H9 (cell line): Measurements from ENCODE around the gene RNF149. TPM values are rescaled to one million over a fixed set of nuclear protein-coding genes. Genes with fewer than 3 reads are reported as not detected.

Experiments used
- DNase-seq: peaks from one replicate; pipeline ENCODE4 v3.0.0-alpha.2; 2017
- H2AFZ ChIP-seq: one replicate; pipeline ENCODE4 v1.6.1; 2013; ENCODE audit warnings: mild to moderate bottlenecking, low read length, control low read depth, moderate library complexity
- H2AK5ac ChIP-seq: 2 replicates; pipeline ENCODE4 v1.6.1; 2013; ENCODE audit warnings: low read length, control low read depth, mixed read lengths; ENCODE audit not compliant: insufficient read length
- H2BK120ac ChIP-seq: one replicate; pipeline ENCODE4 v1.6.1; 2013; ENCODE audit warnings: low read depth, mild to moderate bottlenecking, low read length, control low read depth, inconsistent platforms; ENCODE audit not compliant: poor library complexity, severe bottlenecking
- H2BK12ac ChIP-seq: 2 replicates; pipeline ENCODE4 v1.6.1; 2013; ENCODE audit warnings: low read length, control low read depth, mixed read lengths, low read depth; ENCODE audit not compliant: insufficient read length
- H2BK15ac ChIP-seq: 2 replicates; pipeline ENCODE4 v1.6.1; 2013; ENCODE audit warnings: low read depth, low read length, control low read depth
- H2BK20ac ChIP-seq: one replicate; pipeline ENCODE4 v1.6.1; 2013; ENCODE audit warnings: low read depth, mild to moderate bottlenecking, low read length, control low read depth, inconsistent platforms; ENCODE audit not compliant: poor library complexity, severe bottlenecking
- H2BK5ac ChIP-seq: 2 replicates; pipeline ENCODE4 v1.6.1; 2013; ENCODE audit warnings: low read length, control low read depth, mixed read lengths; ENCODE audit not compliant: insufficient read length
- H3K14ac ChIP-seq: 2 replicates; pipeline ENCODE4 v1.6.1; 2013; ENCODE audit warnings: low read length, control low read depth; ENCODE audit not compliant: insufficient read depth
- H3K18ac ChIP-seq: 2 replicates; pipeline ENCODE4 v1.6.1; 2013; ENCODE audit warnings: low read depth, mild to moderate bottlenecking, mixed read lengths, low read length, control low read depth; ENCODE audit not compliant: insufficient read length
- H3K23ac ChIP-seq: 2 replicates; pipeline ENCODE4 v1.6.1; 2013; ENCODE audit warnings: low read length, control low read depth, mixed read lengths, low read depth; ENCODE audit not compliant: insufficient read length
- H3K23me2 ChIP-seq: 2 replicates; pipeline ENCODE4 v1.6.1; 2013; ENCODE audit warnings: low read depth, mild to moderate bottlenecking, mixed read lengths, low read length, control low read depth; ENCODE audit not compliant: insufficient read length, poor library complexity, severe bottlenecking
- H3K27ac ChIP-seq: 2 replicates; pipeline ENCODE4 v1.5.1; 2013; ENCODE audit warnings: low read length, control low read depth, mixed read lengths, low read depth; ENCODE audit not compliant: insufficient read length
- H3K27me3 ChIP-seq: 2 replicates; pipeline ENCODE4 v1.6.1; 2013; ENCODE audit warnings: low read length, control low read depth, inconsistent platforms; ENCODE audit not compliant: insufficient read depth
- H3K4ac ChIP-seq: 2 replicates; pipeline ENCODE4 v1.6.1; 2013; ENCODE audit warnings: low read depth, mild to moderate bottlenecking, control low read depth, inconsistent platforms, low read length, moderate library complexity
- H3K4me1 ChIP-seq: 2 replicates; pipeline ENCODE4 v1.6.1; 2013; ENCODE audit warnings: low read length, control low read depth, inconsistent platforms; ENCODE audit not compliant: insufficient read depth
- H3K4me2 ChIP-seq: 2 replicates; pipeline ENCODE4 v1.6.1; 2013; ENCODE audit warnings: low read length, control low read depth, mixed read lengths; ENCODE audit not compliant: insufficient read length, insufficient read depth
- H3K56ac ChIP-seq: 2 replicates; pipeline ENCODE4 v1.6.1; 2013; ENCODE audit warnings: low read depth, mild to moderate bottlenecking, mixed read lengths, low read length, control low read depth; ENCODE audit not compliant: insufficient read length
- H3K79me1 ChIP-seq: 2 replicates; pipeline ENCODE4 v1.6.1; 2013; ENCODE audit warnings: low read depth, mild to moderate bottlenecking, moderate library complexity, low read length, control low read depth, inconsistent platforms; ENCODE audit not compliant: insufficient read depth, poor library complexity, severe bottlenecking
- H3K79me2 ChIP-seq: 2 replicates; pipeline ENCODE4 v1.6.1; 2013; ENCODE audit warnings: low read length, control low read depth, inconsistent platforms; ENCODE audit not compliant: insufficient read depth
- H3K9ac ChIP-seq: 2 replicates; pipeline ENCODE4 v1.6.1; 2013; ENCODE audit warnings: low read length, control low read depth, mixed read lengths; ENCODE audit not compliant: insufficient read length; ENCODE audit errors: extremely low read depth
- H3K9me3 ChIP-seq: one replicate; pipeline ENCODE4 v1.6.1; 2013; ENCODE audit warnings: low read depth, low read length, inconsistent platforms; ENCODE audit not compliant: control insufficient read depth
- H3T11ph ChIP-seq: one replicate; pipeline ENCODE4 v1.6.1; 2013; ENCODE audit warnings: mild to moderate bottlenecking, low read length, control low read depth, inconsistent platforms
- H4K20me1 ChIP-seq: one replicate; pipeline ENCODE4 v1.6.1; 2013; ENCODE audit not compliant: control insufficient read depth, insufficient read length, insufficient read depth
- H4K5ac ChIP-seq: 2 replicates; pipeline ENCODE4 v1.6.1; 2013; ENCODE audit warnings: low read depth, mild to moderate bottlenecking, mixed read lengths, low read length, control low read depth; ENCODE audit not compliant: insufficient read length
- H4K8ac ChIP-seq: replicated peaks from 2 replicates; pipeline ENCODE4 v1.6.1; 2013; ENCODE audit warnings: low read length, control low read depth, mixed read lengths, low read depth; ENCODE audit not compliant: insufficient read length
- H4K91ac ChIP-seq: 2 replicates; pipeline ENCODE4 v1.6.1; 2013; ENCODE audit warnings: low read depth, mild to moderate bottlenecking, moderate library complexity, mixed read lengths, low read length, control low read depth; ENCODE audit not compliant: insufficient read length
- H3K27ac Mint-ChIP-seq, 3 experiments: 2 replicates in 2 of 3; 3 replicates in 1 of 3; pipeline ENCODE4 v1.8.0; 2020 to 2021; ENCODE audit warnings: mixed read lengths in 3 of 3, mild to moderate bottlenecking in 1 of 3, moderate library complexity in 1 of 3
- H3K27me3 Mint-ChIP-seq: 2 replicates; pipeline ENCODE4 v1.8.0; 2021; ENCODE audit warnings: low read depth, mild to moderate bottlenecking, moderate library complexity, mixed read lengths
- H3K36me3 Mint-ChIP-seq, 3 experiments: 2 replicates in 2 of 3; 3 replicates in 1 of 3; pipeline ENCODE4 v1.8.0; 2020 to 2021; ENCODE audit warnings: low read depth in 3 of 3, mixed read lengths in 3 of 3; ENCODE audit not compliant: insufficient read depth in 1 of 3
- H3K4me1 Mint-ChIP-seq, 2 experiments: 2 replicates each; pipeline ENCODE4 v1.8.0; 2020; ENCODE audit warnings: mixed read lengths in 2 of 2
- H3K4me3 Mint-ChIP-seq, 2 experiments: 2 replicates in 1 of 2; 3 replicates in 1 of 2; pipeline ENCODE4 v1.8.0; 2020 to 2021; ENCODE audit warnings: mild to moderate bottlenecking in 2 of 2, mixed read lengths in 2 of 2, moderate library complexity in 1 of 2
- H3K9me3 Mint-ChIP-seq, 2 experiments: 2 replicates in 1 of 2; 3 replicates in 1 of 2; pipeline ENCODE4 v1.8.0; 2020; ENCODE audit warnings: mild to moderate bottlenecking in 2 of 2, mixed read lengths in 2 of 2, moderate library complexity in 1 of 2
- CTCF ChIP-seq: fragments of 200-600 bp; sonication (generic); conservative IDR thresholded peaks from 3 replicates; pipeline ENCODE4 v1.8.0; 2021; ENCODE audit warnings: antibody characterized with exemption, mild to moderate bottlenecking
- WGBS: extraction: QIAGEN DNeasy Blood & Tissue Kit; methylation state at CpG from one replicate; pipeline ENCODE4 v1.1.7; 2013; ENCODE audit warnings: missing lambda C conversion rate, low lambda C conversion rate, mixed read lengths; ENCODE audit not compliant: insufficient read length; ENCODE audit errors: extremely low coverage; 5-methylcytosine and 5-hydroxymethylcytosine counted together
- total RNA-seq: library from RNA; stranded (reverse); gene quantifications from 2 replicates; pipeline ENCODE4 v1.2.1, GENCODE V29; 2021

Gene RNF149
- total RNA-seq, 1 experiment from 2014 or later: 18.0 TPM

GRCh38 chr2:101258804-101259203 lies 49.7 kb downstream of the RNF149 start:
- Mint-ChIP-seq H3K27me3 (no peaks in the 10 kb centered on the region), H3K27ac (no peak overlapping the region), H3K36me3 (peaks cover 28 to 51% (median 36%) of the 10 kb centered on the region in 3 experiments; a peak in 6 of 7 replicates), H3K9me3 (no peaks in the 10 kb centered on the region), H3K4me3 (no peak overlapping the region), H3K4me1 (peaks cover 7 to 15% of the 10 kb centered on the region in 2 experiments)
- H4K5ac ChIP-seq: no peak overlapping the region
- H3K9me3 ChIP-seq: no peaks in the 10 kb centered on the region
- no peak overlapping the region for H2BK120ac ChIP-seq
- no peaks in the 10 kb centered on the region for H3K27me3 ChIP-seq
- H2BK12ac ChIP-seq: no peak overlapping the region
- WGBS: no CpG with 5 or more reads among the region's 8 CpGs
- H3K79me2 ChIP-seq: peaks cover 12% of the 10 kb centered on the region; the same call in 1 of the 2 replicates
- no peak overlapping the region for H2AFZ ChIP-seq
- no peak overlapping the region for H3K4me2 ChIP-seq
- no peak overlapping the region for H3T11ph ChIP-seq
- no peak overlapping the region for H2BK5ac ChIP-seq
- no peak overlapping the region for H2BK15ac ChIP-seq
- H4K20me1 ChIP-seq: no peaks in the 10 kb centered on the region
- no peaks in the 10 kb centered on the region for H3K79me1 ChIP-seq
- TF ChIP-seq CTCF: no peak
- H2BK20ac ChIP-seq: no peak overlapping the region
- no peak overlapping the region for H2AK5ac ChIP-seq
- H3K14ac ChIP-seq: no peak overlapping the region
- no peak overlapping the region for H3K18ac ChIP-seq
- H3K9ac ChIP-seq: no peak overlapping the region
- no peak overlapping the region for H3K23ac ChIP-seq
- no peak overlapping the region for H4K91ac ChIP-seq
- DNase-seq: no peak
- H3K27ac ChIP-seq: no peak overlapping the region
- H3K4ac ChIP-seq: no peak overlapping the region
- H4K8ac ChIP-seq: no peak overlapping the region
- H3K23me2 ChIP-seq: peaks cover under 1% of the 10 kb centered on the region
- no peak overlapping the region for H3K56ac ChIP-seq
- peaks cover 3% of the 10 kb centered on the region; the same call in 1 of the 2 replicates for H3K4me1 ChIP-seq
